Neural crest cell (in vitro differentiated cells): ENCODE results near the gene PIGS. TPM values are rescaled to one million over a fixed set of nuclear protein-coding genes. Genes with fewer than 3 reads are reported as not detected.

Experiments used
- DNase-seq: peaks from one replicate; pipeline ENCODE4 v3.0.0; 2021; ENCODE audit warnings: low read depth, mixed read lengths, low spot score
- H3K27ac Mint-ChIP-seq: one replicate; pipeline ENCODE4 v1.8.0; 2021; ENCODE audit warnings: mild to moderate bottlenecking, mixed read lengths; ENCODE audit not compliant: unreplicated experiment
- H3K27me3 Mint-ChIP-seq: 2 replicates; pipeline ENCODE4 v1.8.0; 2021; ENCODE audit warnings: low read depth, mild to moderate bottlenecking, mixed read lengths
- H3K36me3 Mint-ChIP-seq: 2 replicates; pipeline ENCODE4 v1.8.0; 2021; ENCODE audit warnings: low read depth, mild to moderate bottlenecking, mixed read lengths
- H3K4me1 Mint-ChIP-seq: 2 replicates; pipeline ENCODE4 v1.8.0; 2021; ENCODE audit warnings: mixed read lengths
- H3K4me3 Mint-ChIP-seq: one replicate; pipeline ENCODE4 v1.8.0; 2021; ENCODE audit warnings: mild to moderate bottlenecking, mixed read lengths
- H3K9me3 Mint-ChIP-seq: 2 replicates; pipeline ENCODE4 v1.8.0; 2021; ENCODE audit warnings: mixed read lengths
- CTCF ChIP-seq: fragments of 200-600 bp; sonication (generic); conservative IDR thresholded peaks from 2 replicates; pipeline ENCODE4 v1.5.0; 2021; ENCODE audit warnings: antibody characterized with exemption, mild to moderate bottlenecking
- total RNA-seq: library from RNA; stranded (reverse); gene quantifications from 2 replicates; pipeline ENCODE4 v1.2.1, GENCODE V29; 2021

PIGS gene
- total RNA-seq, 1 donor from 2014 or later, result 63.5 TPM

GRCh38 chr17:28545141-28545503, 26.2 kb downstream of the PIGS start:
- TF ChIP-seq CTCF, result no peak
- Mint-ChIP-seq H3K9me3 (no peaks in the 10 kb centered on the region), H3K27ac (no peak overlapping the region), H3K36me3 (no peaks in the 10 kb centered on the region), H3K4me1 (peaks cover 6% of the 10 kb centered on the region), H3K4me3 (no peak overlapping the region), H3K27me3 (no peaks in the 10 kb centered on the region)
- no peak for DNase-seq

- Mint-ChIP-seq H3K4me3 (no peak overlapping the region), H3K27me3 (no peaks in the 10 kb centered on the region), H3K27ac (no peak overlapping the region), H3K4me1 (peaks cover 4% of the 10 kb centered on the region), H3K36me3 (no peaks in the 10 kb centered on the region), H3K9me3 (no peaks in the 10 kb centered on the region)
- DNase-seq, result no peak
- TF ChIP-seq CTCF, result no peak
Observed at GRCh38 chr17:28544402-28545140, 26.8 kb downstream of the PIGS start.

- no peaks in the 10 kb centered on the region for H3K4me1 Mint-ChIP-seq
- TF ChIP-seq CTCF, result no peak
- no peaks in the 10 kb centered on the region for H3K36me3 Mint-ChIP-seq
- H3K27ac Mint-ChIP-seq, result no peak overlapping the region
- no peak overlapping the region for H3K4me3 Mint-ChIP-seq
- H3K27me3 Mint-ChIP-seq, result peaks cover 4% of the 10 kb centered on the region
- DNase-seq, result no peak
- no peaks in the 10 kb centered on the region for H3K9me3 Mint-ChIP-seq
Observed at GRCh38 chr17:28541439-28541838, 29.9 kb downstream of the PIGS start.

GRCh38 chr17:28540231-28540630, 31.1 kb downstream of the PIGS start:
- Mint-ChIP-seq H3K36me3 (no peaks in the 10 kb centered on the region), H3K4me1 (no peaks in the 10 kb centered on the region), H3K9me3 (no peaks in the 10 kb centered on the region), H3K4me3 (no peak overlapping the region), H3K27ac (no peak overlapping the region), H3K27me3 (peaks cover 4% of the 10 kb centered on the region)
- no peak for TF ChIP-seq CTCF
- DNase-seq, result no peak

GRCh38 chr17:28538296-28538895, 32.9 kb downstream of the PIGS start:
- Mint-ChIP-seq H3K27ac (no peak overlapping the region), H3K4me3 (no peak overlapping the region), H3K9me3 (no peaks in the 10 kb centered on the region), H3K27me3 (peaks cover 4% of the 10 kb centered on the region), H3K4me1 (no peaks in the 10 kb centered on the region), H3K36me3 (no peaks in the 10 kb centered on the region)
- TF ChIP-seq CTCF, result no peak
- DNase-seq, result no peak
